HL-60 (cell line): ENCODE data around the gene MMP7.

Experiments used
- DNase-seq, 2 experiments: peaks; one replicate each; pipeline ENCODE4 v3.0.0-alpha.2; 2010 to 2020; ENCODE audit warnings: low read depth in 1 of 2, low spot score in 1 of 2
- H3K27ac ChIP-seq: fragments of 250-450 bp; sonication (Bioruptor Pico); replicated peaks from 2 replicates; pipeline ENCODE4 v1.5.1; 2020; ENCODE audit warnings: mild to moderate bottlenecking, moderate library complexity
- H3K27me3 ChIP-seq: fragments of 250-450 bp; sonication (Bioruptor Pico); 2 replicates; pipeline ENCODE4 v1.5.1; 2021; ENCODE audit warnings: mild to moderate bottlenecking, moderate library complexity; ENCODE audit not compliant: insufficient read depth, poor library complexity, severe bottlenecking
- H3K4me3 ChIP-seq: replicated peaks from 2 replicates; pipeline ENCODE4 v1.5.1; 2011; ENCODE audit warnings: mild to moderate bottlenecking, control low read depth, low read length; ENCODE audit not compliant: insufficient read depth
- GABPA ChIP-seq: IDR thresholded peaks from 2 replicates; pipeline ENCODE4 v1.6.1; 2012; ENCODE audit warnings: low read depth
- POLR2AphosphoS5 ChIP-seq: IDR thresholded peaks from 2 replicates; pipeline ENCODE4 v1.6.1; 2012; ENCODE audit warnings: low read depth
- SPI1 ChIP-seq: IDR thresholded peaks from 2 replicates; pipeline ENCODE4 v1.6.1; 2012; ENCODE audit warnings: low read depth, mild to moderate bottlenecking, borderline replicate concordance
- TF ChIP-seq, protein P1 (sequence below): IDR thresholded peaks from 2 replicates; pipeline ENCODE4 v1.6.1; 2012; ENCODE audit warnings: low read depth; ENCODE audit not compliant: insufficient replicate concordance
- TF ChIP-seq, protein P2 (sequence below): IDR thresholded peaks from one replicate; pipeline ENCODE4 v1.5.1; 2011; ENCODE audit warnings: low read length, control low read depth, inconsistent platforms; ENCODE audit not compliant: insufficient read depth

The MMP7 gene

DNA sequence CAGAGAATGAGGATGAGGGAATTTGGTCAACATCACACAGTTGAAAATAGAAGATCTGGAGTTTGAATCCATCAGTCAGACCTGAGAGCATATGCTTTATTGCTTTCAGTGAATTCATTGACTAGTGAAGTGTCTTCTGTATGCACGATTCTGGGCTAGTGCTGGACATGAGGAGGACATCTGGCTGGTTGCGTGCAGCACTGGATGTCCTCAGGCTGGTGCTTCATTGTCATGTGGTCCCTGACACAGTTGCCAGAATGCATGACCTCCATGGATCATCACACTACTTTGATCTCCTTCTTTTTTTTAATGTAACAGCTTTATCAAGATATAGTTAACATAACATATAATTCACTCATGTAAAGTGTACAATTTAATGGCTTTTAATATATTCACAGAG is 44.5 kb upstream of the MMP7 start:
- no peaks in the 10 kb centered on the region for H3K27me3 ChIP-seq
- TF ChIP-seq SPI1 (no peak), POLR2AphosphoS5 (no peak)
- TF ChIP-seq, protein P1, sequence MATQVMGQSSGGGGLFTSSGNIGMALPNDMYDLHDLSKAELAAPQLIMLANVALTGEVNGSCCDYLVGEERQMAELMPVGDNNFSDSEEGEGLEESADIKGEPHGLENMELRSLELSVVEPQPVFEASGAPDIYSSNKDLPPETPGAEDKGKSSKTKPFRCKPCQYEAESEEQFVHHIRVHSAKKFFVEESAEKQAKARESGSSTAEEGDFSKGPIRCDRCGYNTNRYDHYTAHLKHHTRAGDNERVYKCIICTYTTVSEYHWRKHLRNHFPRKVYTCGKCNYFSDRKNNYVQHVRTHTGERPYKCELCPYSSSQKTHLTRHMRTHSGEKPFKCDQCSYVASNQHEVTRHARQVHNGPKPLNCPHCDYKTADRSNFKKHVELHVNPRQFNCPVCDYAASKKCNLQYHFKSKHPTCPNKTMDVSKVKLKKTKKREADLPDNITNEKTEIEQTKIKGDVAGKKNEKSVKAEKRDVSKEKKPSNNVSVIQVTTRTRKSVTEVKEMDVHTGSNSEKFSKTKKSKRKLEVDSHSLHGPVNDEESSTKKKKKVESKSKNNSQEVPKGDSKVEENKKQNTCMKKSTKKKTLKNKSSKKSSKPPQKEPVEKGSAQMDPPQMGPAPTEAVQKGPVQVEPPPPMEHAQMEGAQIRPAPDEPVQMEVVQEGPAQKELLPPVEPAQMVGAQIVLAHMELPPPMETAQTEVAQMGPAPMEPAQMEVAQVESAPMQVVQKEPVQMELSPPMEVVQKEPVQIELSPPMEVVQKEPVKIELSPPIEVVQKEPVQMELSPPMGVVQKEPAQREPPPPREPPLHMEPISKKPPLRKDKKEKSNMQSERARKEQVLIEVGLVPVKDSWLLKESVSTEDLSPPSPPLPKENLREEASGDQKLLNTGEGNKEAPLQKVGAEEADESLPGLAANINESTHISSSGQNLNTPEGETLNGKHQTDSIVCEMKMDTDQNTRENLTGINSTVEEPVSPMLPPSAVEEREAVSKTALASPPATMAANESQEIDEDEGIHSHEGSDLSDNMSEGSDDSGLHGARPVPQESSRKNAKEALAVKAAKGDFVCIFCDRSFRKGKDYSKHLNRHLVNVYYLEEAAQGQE = no peak
- H3K4me3 ChIP-seq = no peak overlapping the region
- no peak overlapping the region for H3K27ac ChIP-seq
- no peak for DNase-seq

DNA sequence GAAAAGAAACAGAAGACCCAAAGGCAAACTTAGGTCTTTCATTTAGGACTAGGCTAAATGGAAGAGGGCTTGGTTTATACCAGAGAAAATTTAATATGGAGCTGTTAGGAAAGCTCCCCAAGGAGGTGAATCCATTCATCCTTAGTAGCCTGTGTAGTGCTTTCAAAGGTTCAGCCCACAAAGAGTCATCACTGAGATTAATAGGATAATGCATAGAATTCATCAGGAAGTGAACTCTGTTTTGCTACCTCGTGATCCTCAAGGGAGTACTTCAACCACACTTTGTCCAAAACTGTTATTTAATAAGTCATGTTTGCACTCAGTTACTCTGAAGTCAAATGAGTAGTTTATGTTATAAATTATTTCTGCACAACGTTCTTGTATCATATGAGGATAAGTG is 43.3 kb upstream of the MMP7 start:
- Histone ChIP-seq H3K4me3 (no peak overlapping the region), H3K27me3 (no peaks in the 10 kb centered on the region), H3K27ac (no peak overlapping the region)
- TF ChIP-seq, protein P1 = no peak
- TF ChIP-seq, protein P2, sequence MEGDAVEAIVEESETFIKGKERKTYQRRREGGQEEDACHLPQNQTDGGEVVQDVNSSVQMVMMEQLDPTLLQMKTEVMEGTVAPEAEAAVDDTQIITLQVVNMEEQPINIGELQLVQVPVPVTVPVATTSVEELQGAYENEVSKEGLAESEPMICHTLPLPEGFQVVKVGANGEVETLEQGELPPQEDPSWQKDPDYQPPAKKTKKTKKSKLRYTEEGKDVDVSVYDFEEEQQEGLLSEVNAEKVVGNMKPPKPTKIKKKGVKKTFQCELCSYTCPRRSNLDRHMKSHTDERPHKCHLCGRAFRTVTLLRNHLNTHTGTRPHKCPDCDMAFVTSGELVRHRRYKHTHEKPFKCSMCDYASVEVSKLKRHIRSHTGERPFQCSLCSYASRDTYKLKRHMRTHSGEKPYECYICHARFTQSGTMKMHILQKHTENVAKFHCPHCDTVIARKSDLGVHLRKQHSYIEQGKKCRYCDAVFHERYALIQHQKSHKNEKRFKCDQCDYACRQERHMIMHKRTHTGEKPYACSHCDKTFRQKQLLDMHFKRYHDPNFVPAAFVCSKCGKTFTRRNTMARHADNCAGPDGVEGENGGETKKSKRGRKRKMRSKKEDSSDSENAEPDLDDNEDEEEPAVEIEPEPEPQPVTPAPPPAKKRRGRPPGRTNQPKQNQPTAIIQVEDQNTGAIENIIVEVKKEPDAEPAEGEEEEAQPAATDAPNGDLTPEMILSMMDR = no peak
- no peak for DNase-seq

DNA sequence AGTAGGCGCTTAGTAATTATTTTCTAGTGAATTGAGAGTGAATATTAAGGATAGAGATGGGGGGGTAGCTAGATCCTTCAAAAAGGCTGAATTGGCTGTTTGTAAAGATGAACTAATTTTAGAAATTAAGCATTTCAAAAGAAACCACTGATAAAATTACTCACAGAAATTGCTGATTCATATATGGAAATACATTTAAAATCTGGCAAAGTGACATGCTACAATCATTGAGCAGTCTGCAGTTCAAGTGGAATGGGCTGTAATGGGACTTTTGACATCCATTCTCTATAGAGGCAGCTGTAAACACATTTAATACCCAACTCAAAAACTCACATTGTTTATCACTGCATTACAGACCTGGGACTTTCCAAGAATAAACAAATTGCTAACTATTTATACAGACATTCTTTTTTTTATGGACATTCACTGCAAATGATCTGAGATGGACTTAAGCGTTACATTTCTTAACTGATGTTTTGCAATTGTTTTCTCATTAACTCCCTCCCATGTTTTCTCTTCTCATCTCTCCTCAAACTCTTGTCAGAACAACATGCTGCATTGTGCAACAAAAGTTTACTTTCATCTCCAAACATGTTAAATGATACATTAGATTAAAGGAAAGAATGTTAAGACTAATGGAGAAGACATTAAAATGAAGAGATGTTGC is 42.1 kb upstream of the MMP7 start:
- H3K27me3 ChIP-seq = no peaks in the 10 kb centered on the region
- TF ChIP-seq POLR2AphosphoS5 (no peak), GABPA (no peak), SPI1 (no peak)
- TF ChIP-seq, protein P2 = no peak
- TF ChIP-seq, protein P1 = no peak
- no peak overlapping the region for H3K27ac ChIP-seq
- no peak overlapping the region for H3K4me3 ChIP-seq
- no peak for DNase-seq

DNA sequence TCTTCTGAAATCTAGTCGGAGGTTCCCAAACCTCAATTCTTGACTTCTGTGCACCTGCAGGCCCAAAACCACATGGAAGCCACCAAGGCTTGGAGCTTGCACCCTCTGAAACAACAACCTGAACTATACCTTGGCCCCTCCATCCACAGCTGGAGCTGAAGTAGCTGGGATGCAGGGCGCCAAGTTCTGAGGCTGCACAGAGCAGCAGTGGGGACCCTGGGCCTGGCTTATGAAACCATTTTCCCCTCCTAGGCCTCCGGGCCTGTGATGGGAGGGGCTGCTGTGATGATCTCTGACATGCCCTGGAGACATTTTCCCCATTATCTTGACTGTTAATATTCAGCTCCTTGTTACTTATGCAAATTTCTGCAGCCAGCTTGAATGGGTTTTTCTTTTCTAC is 38.3 kb upstream of the MMP7 start:
- no peak for DNase-seq
- no peaks in the 10 kb centered on the region for H3K27me3 ChIP-seq
- H3K4me3 ChIP-seq = no peak overlapping the region
- no peak for TF ChIP-seq POLR2AphosphoS5
- TF ChIP-seq, protein P2 = no peak
- TF ChIP-seq GABPA = no peak
- TF ChIP-seq, protein P1 = no peak
- TF ChIP-seq SPI1 = no peak
- no peak overlapping the region for H3K27ac ChIP-seq
